ENCODE results near the gene KIAA1671.

Gene KIAA1671

DNA sequence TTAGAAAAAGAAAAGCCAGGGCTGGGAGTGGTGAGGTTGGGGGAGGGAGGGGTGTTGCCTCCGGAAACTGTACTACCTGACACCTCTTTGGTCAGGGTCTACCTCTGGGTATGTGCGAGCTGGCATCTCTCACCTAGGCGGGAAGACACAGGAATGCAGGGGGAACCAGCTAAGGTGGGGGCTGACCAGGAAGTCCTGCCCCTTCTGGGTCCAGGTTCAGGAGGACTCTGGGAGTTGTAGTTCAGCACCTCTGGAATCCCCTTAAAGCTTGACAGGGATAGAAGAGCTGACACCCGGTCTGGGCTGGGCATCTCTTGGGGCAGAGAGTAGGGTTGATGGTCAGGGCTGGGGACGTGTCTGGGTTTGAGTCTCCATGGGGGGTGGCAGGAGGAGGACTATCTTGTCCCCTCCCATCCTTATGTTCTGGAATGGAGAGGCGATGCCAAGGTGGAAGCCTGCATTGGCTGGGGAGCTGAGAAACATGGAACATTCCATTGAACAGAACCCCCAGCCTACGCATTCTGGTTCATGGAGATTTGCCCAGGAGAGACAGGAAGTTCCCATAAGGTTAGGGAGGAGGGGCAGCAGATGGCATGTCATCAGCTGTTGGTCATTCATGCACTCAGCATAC, 2.1 kb upstream of the KIAA1671 start:
- in situ Hi-C loops (cut with MboI; ENCODE audit: low sequenced_read_pairs), result no loop called here

DNA sequence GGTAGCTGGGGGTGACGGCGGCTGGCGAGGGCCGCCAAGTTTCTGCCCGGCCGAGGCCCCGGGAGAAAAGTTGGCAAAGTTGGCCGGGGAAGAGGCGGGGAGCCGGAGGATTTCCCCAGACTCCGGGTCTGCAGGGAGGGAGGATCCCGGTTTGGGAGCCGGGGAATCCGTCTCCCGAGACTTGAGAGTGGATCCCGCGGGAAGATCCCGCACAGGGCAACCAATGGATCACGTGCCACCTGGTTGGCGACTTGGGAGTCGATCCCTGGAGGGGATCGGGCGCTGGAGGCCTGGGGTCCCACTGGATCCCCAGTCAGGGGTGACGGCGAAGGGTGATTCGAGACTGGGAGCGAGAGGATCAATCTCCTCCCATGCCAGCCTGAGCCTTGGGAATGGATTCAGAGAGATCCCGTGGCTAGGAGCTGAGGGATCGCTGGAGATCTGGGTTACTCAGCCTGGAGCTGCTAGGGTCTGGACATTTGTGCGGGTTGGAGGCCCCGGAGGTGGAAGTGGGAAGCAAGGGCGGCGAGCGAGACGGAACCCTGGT, 394 bp downstream of the KIAA1671 start:
- in situ Hi-C loops (cut with MboI; ENCODE audit: low sequenced_read_pairs), result no loop called here

DNA sequence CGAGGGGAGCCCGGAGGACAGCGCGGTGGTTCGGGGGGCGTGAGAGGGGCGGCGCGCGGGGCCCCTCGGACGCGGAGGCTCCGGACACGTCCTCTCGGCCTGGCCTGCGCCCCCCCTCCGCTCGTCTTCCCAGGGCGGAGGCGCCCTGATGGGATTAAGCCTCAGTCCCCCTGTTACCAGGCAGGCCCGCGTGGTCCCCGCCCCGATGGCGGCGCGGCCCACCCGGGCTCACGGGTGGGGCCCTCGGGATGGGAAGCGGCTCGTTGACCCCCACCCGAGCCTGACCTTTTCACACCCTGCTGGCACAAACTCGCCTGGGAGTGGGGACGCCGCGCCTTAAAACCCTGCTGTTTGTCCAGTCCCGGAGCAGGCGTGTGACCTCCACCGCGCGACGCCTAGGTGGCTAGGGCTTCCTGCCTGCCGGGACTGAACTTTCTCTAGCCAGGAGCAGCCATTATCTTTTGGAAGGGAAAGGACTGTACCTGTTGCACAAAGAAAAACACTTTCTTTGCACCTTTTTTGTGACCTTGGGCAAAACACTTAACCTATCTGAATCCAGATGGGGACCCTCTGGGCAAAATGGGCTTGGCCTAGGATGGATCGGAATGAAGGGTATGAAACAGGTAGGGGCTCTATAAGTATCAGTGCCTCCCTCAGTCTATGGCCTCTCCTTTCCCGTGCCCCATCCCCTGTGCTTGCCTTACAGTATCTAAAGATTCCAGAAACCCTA, 1.0 kb downstream of the KIAA1671 start:
- in situ Hi-C loops (cut with MboI; ENCODE audit: low sequenced_read_pairs), result no loop called here

DNA sequence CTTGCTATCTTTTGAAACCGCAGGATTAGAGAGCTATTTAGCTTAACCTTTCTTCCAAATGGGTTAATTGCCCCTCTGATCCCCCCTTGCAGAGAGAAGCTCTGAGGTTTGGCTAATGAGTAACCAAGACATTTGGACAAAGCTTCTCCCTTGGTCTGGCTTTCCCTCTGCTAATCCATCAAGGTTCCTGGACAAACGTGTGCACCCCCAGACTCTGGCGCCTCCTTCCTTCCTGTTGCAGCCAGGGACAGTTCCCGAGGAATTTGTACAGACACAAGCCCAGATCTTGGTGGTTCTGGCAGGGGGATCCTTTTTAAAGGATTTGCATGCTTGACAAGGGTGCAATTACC, 1.6 kb downstream of the KIAA1671 start:
- in situ Hi-C loops (cut with MboI; ENCODE audit: low sequenced_read_pairs), result no loop called here

DNA sequence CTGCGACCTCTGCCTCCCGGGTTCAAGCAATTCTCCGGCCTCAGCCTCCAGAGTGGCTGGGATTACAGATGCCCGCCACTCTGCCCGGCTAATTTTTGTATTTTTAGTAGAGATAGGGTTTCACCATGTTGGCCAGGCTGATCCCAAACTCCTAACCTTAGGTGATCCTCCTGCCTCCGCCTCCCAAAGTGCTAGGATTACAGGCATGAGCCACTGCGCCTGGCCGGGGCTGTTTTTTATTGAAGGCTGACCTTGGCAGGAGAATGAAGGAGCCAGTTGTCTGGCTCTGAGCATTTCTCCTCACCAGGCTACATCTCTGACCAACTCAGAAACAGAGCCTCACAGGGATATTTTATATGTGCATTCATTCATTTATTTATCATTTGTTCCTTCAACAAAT, 2.3 kb downstream of the KIAA1671 start:
- in situ Hi-C loops (cut with MboI; ENCODE audit: low sequenced_read_pairs), result no loop called here

DNA sequence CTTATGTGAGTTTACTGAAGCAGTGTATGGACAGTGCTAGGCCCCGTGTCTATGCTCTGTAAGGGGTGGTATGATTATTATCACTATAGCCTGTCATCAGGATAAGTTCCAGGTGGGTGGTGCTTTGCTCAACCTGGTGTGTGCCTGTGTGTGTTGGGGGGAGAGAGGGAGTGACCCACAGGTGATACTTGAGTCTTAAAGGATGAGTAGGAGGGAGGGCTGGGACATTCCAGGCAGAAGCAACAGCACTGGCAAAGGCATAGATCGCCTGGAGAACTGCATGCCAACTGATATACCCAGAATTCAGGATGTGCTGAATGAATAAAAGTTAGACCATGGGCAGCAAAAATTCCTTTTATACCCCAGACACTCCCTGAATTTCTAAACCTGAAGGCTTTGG, 4.5 kb downstream of the KIAA1671 start:
- in situ Hi-C loops (cut with MboI; ENCODE audit: low sequenced_read_pairs), result no loop called here

DNA sequence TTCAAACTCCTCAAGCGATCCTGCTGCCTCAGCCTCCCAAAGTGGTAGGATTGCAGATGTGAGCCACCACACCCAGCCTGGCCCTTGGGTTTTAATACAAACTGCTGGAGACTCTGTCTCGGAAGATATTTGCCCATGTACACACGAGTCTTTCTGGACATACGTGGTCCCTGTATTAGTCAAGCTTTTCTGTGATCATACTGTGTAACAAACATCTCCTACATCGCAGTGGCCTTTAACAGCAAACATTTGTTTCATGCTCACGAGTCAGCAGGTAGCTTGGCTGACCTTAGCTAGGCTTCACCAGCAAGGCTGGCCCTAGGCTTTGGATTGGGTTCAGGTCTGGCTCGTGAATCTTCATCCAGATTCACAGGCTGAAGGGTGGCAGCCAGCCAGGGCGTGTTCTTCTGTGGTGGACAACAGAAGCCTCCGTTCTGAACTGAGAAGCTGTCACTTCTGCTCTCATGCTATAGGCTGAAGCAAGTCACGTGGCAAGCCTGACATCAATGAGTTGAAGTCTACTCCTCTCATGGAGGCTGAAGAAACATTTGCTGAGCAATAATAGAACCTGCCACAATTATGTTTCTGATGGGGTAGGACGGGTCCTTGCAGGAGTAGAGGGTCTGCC, 8.8 kb downstream of the KIAA1671 start:
- in situ Hi-C loops (cut with MboI; ENCODE audit: low sequenced_read_pairs), result no loop called here

DNA sequence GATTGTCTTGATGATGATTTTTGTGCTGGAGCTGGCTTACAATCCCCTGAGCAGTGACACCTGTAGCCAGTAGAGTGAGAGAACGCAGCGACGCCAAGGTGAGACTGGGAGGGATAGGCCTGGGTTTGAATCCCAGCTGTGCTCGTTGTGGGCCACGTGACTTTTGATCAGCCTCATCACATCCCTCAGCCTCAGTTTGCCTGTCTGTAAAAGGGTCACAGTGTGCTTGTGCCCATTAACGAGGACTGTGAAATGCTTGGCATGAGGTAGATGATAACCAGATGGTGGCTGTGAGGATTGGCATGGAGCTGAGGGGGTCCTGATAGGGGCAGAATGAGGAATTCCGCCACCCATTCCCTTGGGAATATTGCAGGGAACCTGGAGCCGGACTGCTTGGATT, 9.6 kb downstream of the KIAA1671 start:
- in situ Hi-C loops (cut with MboI; ENCODE audit: low sequenced_read_pairs), result no loop called here

DNA sequence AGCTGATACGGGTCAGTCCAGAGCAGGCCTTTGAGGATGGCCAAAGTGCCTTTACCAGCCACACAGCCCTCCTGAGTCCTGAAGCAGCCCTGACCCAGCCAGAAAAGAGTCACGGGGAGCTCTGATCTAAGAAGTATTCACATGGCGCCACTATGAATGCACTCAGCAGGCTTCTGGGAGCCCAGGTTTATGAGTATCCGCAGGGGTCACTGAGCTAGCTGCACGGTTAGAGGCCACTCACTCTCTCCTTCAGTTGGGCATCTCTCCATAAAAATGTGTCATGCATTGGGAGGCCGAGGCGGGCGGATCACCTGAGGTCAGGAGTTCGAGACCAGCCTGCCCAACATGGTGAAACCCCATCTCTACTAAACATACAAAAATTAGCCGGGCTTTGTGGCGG, 10.3 kb downstream of the KIAA1671 start:
- in situ Hi-C loops (cut with MboI; ENCODE audit: low sequenced_read_pairs), result no loop called here

DNA sequence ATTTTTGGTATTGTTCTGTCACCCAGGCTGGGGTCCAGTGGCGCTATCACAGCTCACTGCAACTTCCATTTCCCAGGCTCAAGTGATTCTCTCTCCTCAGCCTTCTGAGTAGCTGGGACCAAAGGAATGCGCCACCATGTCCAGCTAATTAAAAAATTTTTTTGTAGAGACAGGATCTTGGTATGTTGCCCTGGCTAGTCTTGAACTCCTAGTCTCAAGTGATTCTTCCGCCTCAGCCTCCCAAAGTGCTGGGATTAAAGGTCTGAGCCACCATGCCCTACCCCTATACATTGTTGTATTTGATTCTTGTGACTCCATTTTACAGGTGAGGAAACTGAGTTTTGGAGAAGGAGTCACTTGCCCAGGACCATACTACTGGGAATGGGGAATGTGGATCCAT, 11.9 kb downstream of the KIAA1671 start:
- in situ Hi-C loops (cut with MboI; ENCODE audit: low sequenced_read_pairs), result no loop called here

DNA sequence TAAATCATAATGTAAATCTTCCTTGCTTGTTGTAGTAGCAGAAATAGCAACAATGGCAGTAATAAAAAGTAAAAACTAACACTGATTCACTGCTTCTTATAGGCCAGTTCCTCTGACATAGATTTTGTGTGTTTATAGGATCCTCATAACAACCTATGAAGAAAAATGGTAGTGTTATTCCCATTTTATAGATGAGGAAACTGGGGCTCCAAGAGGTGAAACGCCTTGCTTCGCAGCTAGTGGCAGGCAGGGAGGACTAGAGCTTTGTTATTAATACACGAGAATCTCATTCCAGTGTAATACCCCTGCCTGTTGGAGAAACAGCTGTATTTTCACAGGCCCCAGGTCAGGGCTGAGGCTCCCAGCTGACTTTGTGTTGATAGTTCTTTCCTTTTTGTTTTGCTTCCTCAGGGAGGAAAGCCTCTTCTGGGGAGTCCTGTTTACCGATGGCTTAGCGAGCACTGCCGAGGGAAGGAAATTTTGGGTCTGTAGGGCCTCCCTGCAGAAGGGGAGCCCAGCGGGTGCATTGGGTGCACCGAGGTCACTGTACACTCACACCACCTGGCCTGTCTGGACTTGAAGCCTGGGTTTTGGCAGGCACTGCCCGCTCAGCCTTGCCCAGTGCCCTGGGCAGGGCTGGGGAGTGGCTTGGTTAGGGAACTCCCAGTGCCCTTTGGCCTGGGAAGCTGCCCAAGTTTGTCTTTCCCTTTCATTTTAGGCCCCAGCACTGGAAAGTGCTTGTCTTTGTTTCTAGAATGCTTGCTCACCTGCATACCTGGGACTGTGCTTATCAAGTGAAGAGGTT, 13.5 kb downstream of the KIAA1671 start:
- in situ Hi-C loops (cut with MboI; ENCODE audit: low sequenced_read_pairs), result no loop called here

DNA sequence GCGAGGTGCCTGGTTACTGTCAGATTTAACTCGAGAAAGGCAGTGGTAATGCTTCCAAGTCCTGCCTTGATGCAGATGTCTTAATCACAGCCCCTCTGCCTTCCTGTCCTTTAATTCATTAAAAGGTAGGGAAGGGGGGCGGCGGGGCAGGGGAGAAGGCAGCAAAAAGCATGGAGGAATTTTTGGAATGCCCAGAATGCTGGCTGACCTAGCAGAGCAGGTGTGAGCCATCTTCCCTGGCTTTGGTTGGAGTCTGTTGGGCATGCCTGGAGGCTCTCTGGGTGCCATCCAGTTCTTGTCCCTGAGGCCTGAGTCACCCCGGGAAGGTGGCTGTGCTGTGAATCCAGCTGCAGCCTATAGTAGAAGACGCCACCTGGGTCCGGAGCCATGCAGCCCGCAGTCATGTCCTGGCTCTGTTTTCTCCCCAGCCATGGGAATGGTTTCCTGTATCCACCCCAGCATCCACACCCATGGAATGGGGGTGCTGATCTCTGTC, 15.6 kb downstream of the KIAA1671 start:
- in situ Hi-C loops (cut with MboI; ENCODE audit: low sequenced_read_pairs), result no loop called here

DNA sequence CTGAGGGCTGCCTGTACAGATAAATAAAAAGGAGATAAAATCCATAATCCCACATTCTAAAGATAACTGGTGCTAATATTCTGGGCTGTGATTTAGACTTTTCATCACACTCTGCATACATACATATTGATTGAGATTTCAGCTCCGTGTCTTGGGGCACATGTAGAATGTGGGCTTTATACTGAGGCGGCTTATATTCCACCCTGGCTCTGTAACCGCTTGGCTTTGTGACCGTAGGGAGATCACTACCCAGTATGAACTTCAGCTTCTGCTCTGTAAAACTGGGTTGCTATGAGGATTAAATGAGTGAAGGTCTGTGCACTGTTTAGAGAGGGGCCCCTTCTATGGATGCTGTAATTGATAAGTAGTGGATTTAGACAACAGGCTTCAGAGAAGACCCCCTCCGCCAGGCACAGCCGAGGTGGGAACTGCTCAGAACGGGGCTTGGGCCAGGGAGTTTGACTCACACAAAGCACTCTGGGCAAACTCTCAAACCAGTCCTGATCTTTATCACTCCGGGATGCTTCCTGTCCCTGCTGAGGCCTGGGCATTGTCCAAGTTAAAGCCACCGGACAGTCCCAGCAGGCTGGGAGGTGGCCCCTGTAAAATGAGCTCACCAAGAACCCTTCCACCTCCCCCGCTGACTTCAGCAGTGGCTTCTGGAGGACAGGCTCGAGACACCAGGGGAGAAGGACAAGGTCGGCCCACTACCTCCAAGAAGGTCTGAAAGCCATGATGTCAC, 17.2 kb downstream of the KIAA1671 start:
- in situ Hi-C loops (cut with MboI; ENCODE audit: low sequenced_read_pairs), result no loop called here

DNA sequence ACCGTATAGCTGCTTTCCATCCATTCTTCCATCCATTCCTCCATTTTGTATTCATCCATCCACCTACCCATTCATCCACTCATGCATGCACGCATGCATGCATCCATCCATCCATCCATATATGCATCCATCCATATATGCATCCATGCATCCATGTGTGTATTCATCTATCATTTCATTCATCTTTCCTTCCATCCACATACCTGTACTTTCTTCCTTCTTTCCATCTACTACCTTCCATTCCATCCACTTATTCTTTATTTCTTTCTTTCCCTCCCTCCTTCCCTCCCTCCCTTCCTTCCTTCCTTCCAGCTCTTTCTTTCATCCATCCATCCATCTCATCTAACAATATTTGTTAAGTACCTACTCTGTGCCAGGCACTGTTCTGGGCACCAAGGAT, 19.9 kb downstream of the KIAA1671 start:
- in situ Hi-C loops (cut with MboI; ENCODE audit: low sequenced_read_pairs), result no loop called here

DNA sequence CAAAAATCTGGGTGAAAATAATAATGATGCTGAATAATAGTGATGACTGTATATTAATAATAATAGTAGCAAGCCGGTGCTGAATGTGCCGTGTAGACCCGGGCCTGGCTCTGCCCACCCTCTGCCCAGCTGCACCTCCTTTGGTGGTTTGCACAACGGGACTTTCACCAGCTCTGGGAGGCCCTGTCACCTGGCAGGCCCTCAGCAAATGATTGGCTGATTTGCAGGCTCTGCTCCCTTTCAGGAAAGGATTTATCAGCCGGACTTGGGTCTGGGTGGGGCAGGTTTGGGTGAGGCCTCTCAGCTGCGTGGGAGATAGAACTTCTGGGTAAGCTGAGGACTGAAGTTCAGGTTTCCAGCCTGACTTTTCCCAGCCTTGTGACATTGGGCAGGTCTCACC, 21.4 kb downstream of the KIAA1671 start:
- in situ Hi-C loops (cut with MboI; ENCODE audit: low sequenced_read_pairs), result no loop called here

DNA sequence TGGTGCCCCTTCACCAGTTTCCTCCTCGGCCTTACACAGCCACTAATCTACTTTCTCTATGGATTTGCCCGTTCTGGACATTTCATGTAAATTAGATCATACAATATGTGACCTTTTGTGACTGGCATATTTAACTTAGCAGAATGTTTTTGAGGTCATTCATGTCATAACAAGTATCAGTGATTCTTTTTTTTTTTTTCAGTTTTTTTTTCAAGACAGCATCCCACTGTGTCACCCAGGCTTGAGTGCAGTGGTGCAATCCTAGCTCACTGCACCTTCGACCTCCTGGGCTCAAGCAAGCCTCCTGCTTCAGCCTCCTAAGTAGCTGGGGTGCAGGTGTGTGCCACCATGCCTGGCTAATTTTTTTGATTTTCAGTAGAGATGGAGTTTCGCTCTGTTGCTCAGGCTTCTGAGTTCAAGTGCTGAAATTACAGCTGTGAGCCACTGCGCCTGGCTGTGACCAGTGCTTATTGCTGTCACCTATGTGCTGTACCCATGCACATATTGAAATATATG, 22.7 kb downstream of the KIAA1671 start:
- in situ Hi-C loops (cut with MboI; ENCODE audit: low sequenced_read_pairs), result no loop called here

DNA sequence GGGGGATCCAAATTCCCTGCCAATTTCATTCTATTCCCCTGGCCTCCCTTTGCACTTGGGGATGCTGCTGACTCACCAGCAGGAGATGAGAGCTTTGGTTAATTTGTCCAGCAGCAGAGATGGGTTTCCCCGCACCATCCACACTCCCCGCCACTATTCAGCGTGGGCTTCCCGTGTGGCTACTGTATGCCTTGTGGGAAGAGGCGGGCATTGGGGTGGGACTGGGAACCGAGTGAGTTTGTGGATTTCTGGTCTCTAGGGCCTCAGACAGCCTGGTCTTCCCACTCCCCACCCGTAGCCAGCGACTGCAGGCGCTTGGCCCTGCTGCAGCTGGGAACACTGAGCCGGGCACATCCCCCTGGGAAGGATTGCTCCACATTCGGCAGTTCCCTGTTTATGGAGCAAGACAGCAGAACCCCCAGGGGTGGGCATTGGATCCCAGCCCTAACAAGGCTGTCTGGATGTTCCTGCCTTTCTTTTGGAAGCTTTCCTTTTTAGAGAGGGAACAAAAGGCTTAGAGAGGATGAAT, 23.4 kb downstream of the KIAA1671 start:
- in situ Hi-C loops (cut with MboI; ENCODE audit: low sequenced_read_pairs), result no loop called here

DNA sequence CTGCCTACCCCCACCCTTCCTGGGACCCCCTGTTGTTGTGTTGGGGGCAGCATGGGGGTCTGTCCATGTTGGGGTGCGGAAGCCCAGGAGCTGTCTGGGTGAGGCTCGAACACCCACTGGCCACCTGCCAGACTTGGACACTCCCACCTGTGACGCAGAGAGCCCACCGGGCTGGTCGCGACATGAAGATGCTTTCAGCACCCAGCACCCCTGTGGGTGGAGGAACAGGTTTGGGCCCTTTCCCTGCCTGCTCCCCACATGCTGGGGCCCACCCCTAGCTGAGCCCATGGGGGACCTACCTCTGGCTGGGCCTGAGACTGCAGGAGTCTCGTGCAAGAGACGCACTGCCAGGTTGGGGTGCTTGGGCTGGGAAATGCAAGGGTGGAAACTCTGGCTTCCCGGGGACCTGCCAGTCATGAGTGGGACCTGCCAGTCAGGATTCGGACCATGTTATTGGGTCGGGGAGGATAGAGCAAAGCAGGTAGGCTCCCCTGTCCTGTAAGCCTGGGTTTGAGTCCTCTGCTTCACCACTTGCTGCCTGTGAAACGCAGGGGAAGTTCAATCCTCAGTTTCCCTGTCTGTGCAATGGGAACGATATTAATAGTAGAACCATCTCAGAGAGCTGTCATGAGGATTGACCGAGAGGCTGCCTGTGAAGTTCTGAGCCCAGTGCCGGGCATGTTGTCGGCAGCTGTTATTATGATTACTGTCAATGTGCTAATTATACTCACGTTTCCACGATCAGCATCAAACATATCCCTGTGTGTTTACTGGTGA, 24.1 kb downstream of the KIAA1671 start:
- in situ Hi-C loops (cut with MboI; ENCODE audit: low sequenced_read_pairs), result no loop called here
